OCI-LY3 (cell line): Measurements from ENCODE around the gene UNC50.

Source experiments
- H2AFZ ChIP-seq: fragments of 200-600, 300-600 bp; shearing (Covaris generic); 2 replicates; pipeline ENCODE4 v1.6.0; 2014; ENCODE audit warnings: antibody characterized with exemption, low read depth, low read length
- H3K27ac ChIP-seq: fragments of 200-600, 300-600 bp; sonication (generic); 2 replicates; pipeline ENCODE4 v1.5.1; 2014; ENCODE audit warnings: mild to moderate bottlenecking, low read length, moderate library complexity, mixed read lengths
- H3K27me3 ChIP-seq: fragments of 200-600, 300-600 bp; sonication (generic); 2 replicates; pipeline ENCODE4 v1.6.1; 2014; ENCODE audit warnings: low read depth, low read length, mixed read lengths
- H3K36me3 ChIP-seq: fragments of 200-600, 300-600 bp; sonication (generic); replicated peaks from 2 replicates; pipeline ENCODE3; 2014; ENCODE audit warnings: low read depth, low read length, mixed read lengths
- H3K4me1 ChIP-seq: fragments of 300-600, 200-600 bp; sonication (generic); 2 replicates; pipeline ENCODE4 v1.6.1; 2014; ENCODE audit warnings: low read length, mixed read lengths
- H3K4me2 ChIP-seq: fragments of 200-600, 300-600 bp; sonication (generic); 2 replicates; pipeline ENCODE4 v1.6.1; 2014; ENCODE audit warnings: low read length, mixed read lengths
- H3K4me3 ChIP-seq: fragments of 300-600, 200-600 bp; sonication (generic); 2 replicates; pipeline ENCODE4 v1.5.1; 2014; ENCODE audit warnings: antibody characterized with exemption, mild to moderate bottlenecking, low read length, moderate library complexity
- H3K79me2 ChIP-seq: fragments of 300-600, 200-600 bp; shearing (Covaris generic); 2 replicates; pipeline ENCODE4 v1.6.1; 2014; ENCODE audit warnings: mild to moderate bottlenecking, low read length, mixed read lengths
- H3K9ac ChIP-seq: fragments of 300-600, 200-600 bp; shearing (Covaris generic); 2 replicates; pipeline ENCODE4 v1.6.0; 2014; ENCODE audit warnings: mild to moderate bottlenecking, low read length, moderate library complexity
- H3K9me3 ChIP-seq: fragments of 200-600, 300-600 bp; shearing (Covaris generic); 2 replicates; pipeline ENCODE4 v1.6.1; 2014; ENCODE audit warnings: low read length, mixed read lengths; ENCODE audit not compliant: insufficient read depth
- H4K20me1 ChIP-seq: fragments of 200-600, 300-600 bp; sonication (generic); 2 replicates; pipeline ENCODE4 v1.6.1; 2016; ENCODE audit warnings: low read length, mixed read lengths; ENCODE audit not compliant: insufficient read depth
- CTCF ChIP-seq: fragments of 200-600, 300-600 bp; sonication (generic); IDR thresholded peaks from 2 replicates; pipeline ENCODE4 v1.5.1; 2014; ENCODE audit warnings: antibody characterized with exemption, low read length, low read depth
- EZH2phosphoT487 ChIP-seq: fragments of 200-600 bp; shearing (Covaris generic); IDR thresholded peaks from 2 replicates; pipeline ENCODE4 v1.6.1; 2018; ENCODE audit warnings: antibody characterized with exemption, mixed run types, low read depth

The UNC50 gene

GRCh38 chr2:98582523-98582922 lies 25.9 kb upstream of the UNC50 start:
- H3K9me3 ChIP-seq = no peaks in the 10 kb centered on the region
- no peak overlapping the region for H3K27ac ChIP-seq
- no peaks in the 10 kb centered on the region for H3K27me3 ChIP-seq
- H3K9ac ChIP-seq = no peak overlapping the region
- H4K20me1 ChIP-seq = no peaks in the 10 kb centered on the region
- H2AFZ ChIP-seq = no peak overlapping the region
- no peak overlapping the region for H3K4me3 ChIP-seq
- H3K79me2 ChIP-seq = no peaks in the 10 kb centered on the region
- H3K4me1 ChIP-seq = peaks cover 5% of the 10 kb centered on the region; the same call in 1 of the 2 replicates
- no peak for TF ChIP-seq CTCF
- no peak for TF ChIP-seq EZH2phosphoT487
- H3K4me2 ChIP-seq = no peak overlapping the region
- no peaks in the 10 kb centered on the region for H3K36me3 ChIP-seq

- TF ChIP-seq EZH2phosphoT487 = no peak
- TF ChIP-seq CTCF = no peak
- Histone ChIP-seq H3K4me2 (no peak overlapping the region), H4K20me1 (no peaks in the 10 kb centered on the region), H3K27me3 (no peaks in the 10 kb centered on the region), H3K4me1 (peaks cover 5% of the 10 kb centered on the region; the same call in 1 of the 2 replicates), H3K4me3 (no peak overlapping the region), H3K27ac (no peak overlapping the region), H3K9me3 (no peaks in the 10 kb centered on the region), H3K36me3 (no peaks in the 10 kb centered on the region), H3K9ac (no peak overlapping the region), H2AFZ (no peak overlapping the region), H3K79me2 (no peaks in the 10 kb centered on the region)
Observed at GRCh38 chr2:98583276-98583675, 25.1 kb upstream of the UNC50 start.

GRCh38 chr2:98583816-98584618 lies 24.4 kb upstream of the UNC50 start:
- Histone ChIP-seq H3K27ac (no peak overlapping the region), H3K9ac (no peak overlapping the region), H3K4me3 (no peak overlapping the region), H4K20me1 (no peaks in the 10 kb centered on the region), H3K36me3 (no peaks in the 10 kb centered on the region), H2AFZ (no peak overlapping the region), H3K27me3 (no peaks in the 10 kb centered on the region), H3K79me2 (no peaks in the 10 kb centered on the region), H3K9me3 (no peaks in the 10 kb centered on the region), H3K4me1 (peaks cover 5% of the 10 kb centered on the region; the same call in 1 of the 2 replicates), H3K4me2 (no peak overlapping the region)
- TF ChIP-seq CTCF (no peak), EZH2phosphoT487 (no peak)

- Histone ChIP-seq H3K27me3 (no peaks in the 10 kb centered on the region), H3K79me2 (no peaks in the 10 kb centered on the region), H3K4me3 (no peak overlapping the region), H3K4me1 (peaks cover 5% of the 10 kb centered on the region; the same call in 1 of the 2 replicates), H3K9me3 (no peaks in the 10 kb centered on the region), H3K9ac (no peak overlapping the region), H3K36me3 (no peaks in the 10 kb centered on the region), H3K27ac (no peak overlapping the region), H3K4me2 (no peak overlapping the region), H2AFZ (no peak overlapping the region), H4K20me1 (no peaks in the 10 kb centered on the region)
- TF ChIP-seq CTCF = no peak
- no peak for TF ChIP-seq EZH2phosphoT487
Observed at GRCh38 chr2:98585386-98585785, 23.0 kb upstream of the UNC50 start.
